GM21576 (cell line): Measurements from ENCODE around the gene ARHGEF12.
A peak's percentile ranks its signal among the peaks of the same experiment; 100 is the strongest.

ENCODE experiments used
- ATAC-seq: cut with Tn5 transposase; IDR thresholded peaks from one replicate; pipeline ENCODE4 v1.9.1; 2021; ENCODE audit warnings: mild to moderate bottlenecking, moderate library complexity; ENCODE audit not compliant: unreplicated experiment

The ARHGEF12 gene

GRCh38 chr11:120340529-120340928, 4.3 kb downstream of the ARHGEF12 start:
- ATAC-seq, result no peak

- no peak for ATAC-seq
Measured at GRCh38 chr11:120342226-120342625, 6.0 kb downstream of the ARHGEF12 start.

GRCh38 chr11:120342678-120343077, 6.5 kb downstream of the ARHGEF12 start:
- ATAC-seq, result no peak

DNA sequence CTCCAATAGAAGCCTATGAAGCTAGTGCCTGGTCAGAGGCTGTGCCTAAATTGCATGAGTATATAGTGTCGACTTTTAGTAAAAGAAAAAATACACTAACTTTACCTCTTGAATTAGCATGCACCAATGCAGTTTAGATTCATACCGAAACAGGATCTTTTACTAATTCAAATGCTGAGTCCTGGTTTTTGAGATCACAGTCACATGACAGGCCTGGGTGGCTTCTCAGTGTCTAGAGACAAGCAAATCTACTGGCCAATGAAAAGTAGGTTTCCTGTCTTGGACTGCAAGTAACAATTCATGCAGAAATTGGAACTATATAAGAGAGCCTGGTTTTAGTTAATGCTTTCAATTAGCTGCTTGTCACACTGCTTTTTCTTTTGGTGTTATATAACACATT, 7.2 kb downstream of the ARHGEF12 start:
- peak; percentile 54 for ATAC-seq

- ATAC-seq, result peak; percentile 86
Measured at GRCh38 chr11:120344302-120345004, 8.2 kb downstream of the ARHGEF12 start.

DNA sequence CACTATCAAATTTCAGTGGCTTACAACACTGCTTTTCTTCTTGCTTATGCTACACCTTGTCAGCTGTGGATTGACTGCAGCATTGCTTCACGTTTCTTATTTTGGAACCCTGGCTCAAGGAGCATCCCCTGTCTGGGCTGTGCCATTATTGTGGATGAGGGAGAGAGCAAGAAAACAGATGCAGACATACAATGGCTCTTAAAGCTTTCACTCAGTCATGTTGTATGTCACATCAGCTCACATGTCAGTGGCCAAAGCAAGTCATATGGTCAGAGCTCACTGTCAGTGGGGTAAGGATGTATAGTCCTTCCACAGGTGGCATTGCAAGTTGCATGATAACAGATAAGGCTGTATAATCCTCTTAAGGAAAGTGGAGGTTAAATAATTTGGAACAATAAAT, 10.0 kb downstream of the ARHGEF12 start:
- ATAC-seq, result no peak

- no peak for ATAC-seq
Measured at GRCh38 chr11:120350637-120351036, 14.4 kb downstream of the ARHGEF12 start.

DNA sequence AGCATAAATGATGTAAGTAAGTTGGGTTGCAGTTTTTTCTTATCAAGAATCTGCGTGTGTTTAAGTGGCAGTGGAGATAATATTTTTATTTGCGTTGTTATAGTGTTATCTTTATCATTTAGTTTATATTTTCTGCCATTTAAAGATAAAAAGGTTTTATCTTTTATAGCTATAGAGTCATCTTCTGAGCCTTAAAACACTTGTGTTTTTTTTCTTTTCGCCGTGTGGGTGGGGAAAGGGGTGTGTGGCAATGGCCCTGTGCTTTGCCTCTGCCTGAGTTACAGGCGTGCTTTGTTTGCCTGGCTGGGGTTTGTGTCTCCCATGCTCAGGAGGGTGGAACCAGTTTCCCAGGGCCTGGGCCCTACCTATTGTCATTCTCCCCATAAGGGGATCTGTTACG, 16.2 kb downstream of the ARHGEF12 start:
- ATAC-seq, result no peak

GRCh38 chr11:120354068-120354467, 17.9 kb downstream of the ARHGEF12 start:
- ATAC-seq, result no peak

DNA sequence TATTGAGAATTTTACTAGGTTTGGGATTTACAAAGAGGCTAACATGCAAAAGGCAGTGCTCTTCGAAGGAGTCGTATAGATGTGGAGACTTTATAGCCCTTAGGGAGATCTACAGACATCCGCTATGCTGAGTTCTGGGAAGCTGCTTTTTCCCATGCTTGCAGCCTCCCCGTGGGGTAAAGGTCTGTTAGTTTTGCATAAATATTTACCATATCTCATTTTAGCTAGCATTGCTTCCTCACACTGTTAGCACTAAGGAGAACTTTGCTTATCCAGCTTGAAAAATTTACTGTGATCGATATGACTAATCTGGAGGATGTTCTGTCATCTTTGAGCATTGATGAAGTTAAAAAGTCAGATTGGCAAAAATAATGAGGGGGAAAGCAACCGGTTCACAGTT, 18.6 kb downstream of the ARHGEF12 start:
- ATAC-seq, result no peak

DNA sequence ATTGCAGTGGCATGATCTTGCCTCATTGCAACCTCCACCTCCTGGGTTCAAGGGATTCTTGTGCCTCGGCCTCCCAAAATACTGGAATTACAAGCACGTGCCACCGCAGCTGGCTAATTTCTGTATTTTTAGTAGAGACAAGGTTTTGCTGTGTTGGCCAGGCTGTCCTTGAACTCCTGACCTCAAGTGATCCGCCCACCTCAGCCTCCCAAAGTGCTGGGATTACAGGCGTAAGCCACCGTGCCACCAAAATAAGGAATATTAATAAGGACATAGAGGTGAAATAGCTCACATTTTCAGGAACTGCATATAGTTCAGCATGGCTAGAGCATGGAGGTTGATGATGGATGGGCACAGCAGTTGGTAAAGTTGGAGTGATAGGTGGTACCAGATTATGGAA, 21.4 kb downstream of the ARHGEF12 start:
- no peak for ATAC-seq

- no peak for ATAC-seq
Measured at GRCh38 chr11:120358729-120359128, 22.5 kb downstream of the ARHGEF12 start.

DNA sequence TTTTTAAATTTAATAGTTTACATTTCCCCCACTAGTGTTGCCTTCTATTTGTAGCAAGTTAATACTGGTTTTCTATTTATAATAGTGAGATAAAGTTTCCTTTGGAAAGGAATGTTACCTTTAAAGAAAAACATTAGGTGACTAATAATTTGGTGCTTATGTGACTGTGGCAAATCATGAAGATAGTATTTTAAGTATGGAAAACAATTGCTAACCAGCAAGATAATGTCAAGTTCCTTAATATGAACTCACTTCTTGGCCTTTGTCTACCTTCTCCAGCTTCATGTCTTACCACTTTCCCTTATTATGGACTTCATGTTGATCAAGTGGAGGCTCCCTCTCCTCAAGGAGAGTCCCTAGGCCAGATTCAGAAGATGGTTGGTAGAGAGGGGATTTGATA, 27.2 kb downstream of the ARHGEF12 start:
- no peak for ATAC-seq

- ATAC-seq, result no peak
Measured at GRCh38 chr11:120365512-120365911, 29.3 kb downstream of the ARHGEF12 start.

- ATAC-seq, result no peak
Measured at GRCh38 chr11:120372296-120372695, 36.1 kb downstream of the ARHGEF12 start.

DNA sequence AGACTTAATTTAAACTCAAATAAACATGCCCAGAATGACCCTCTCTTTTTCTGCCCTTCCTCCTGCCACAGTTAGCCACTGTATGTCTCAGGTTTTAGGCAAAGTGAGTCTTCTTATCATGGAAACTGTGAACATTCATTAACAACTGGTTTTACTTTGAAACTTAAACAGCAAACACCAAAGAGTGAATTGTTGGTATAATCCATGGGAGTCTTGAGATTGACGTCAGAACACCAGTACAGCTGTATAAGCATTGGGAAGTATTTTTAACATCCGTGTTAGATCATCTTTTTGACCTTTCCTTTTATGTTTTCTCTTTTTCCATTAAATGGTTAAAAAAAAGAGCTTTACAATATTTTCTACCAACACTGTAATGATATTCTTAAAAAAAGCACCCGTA, 38.9 kb downstream of the ARHGEF12 start:
- no peak for ATAC-seq

GRCh38 chr11:120376547-120377182, 40.5 kb downstream of the ARHGEF12 start:
- no peak for ATAC-seq

- no peak for ATAC-seq
Measured at GRCh38 chr11:120378474-120378873, 42.3 kb downstream of the ARHGEF12 start.

DNA sequence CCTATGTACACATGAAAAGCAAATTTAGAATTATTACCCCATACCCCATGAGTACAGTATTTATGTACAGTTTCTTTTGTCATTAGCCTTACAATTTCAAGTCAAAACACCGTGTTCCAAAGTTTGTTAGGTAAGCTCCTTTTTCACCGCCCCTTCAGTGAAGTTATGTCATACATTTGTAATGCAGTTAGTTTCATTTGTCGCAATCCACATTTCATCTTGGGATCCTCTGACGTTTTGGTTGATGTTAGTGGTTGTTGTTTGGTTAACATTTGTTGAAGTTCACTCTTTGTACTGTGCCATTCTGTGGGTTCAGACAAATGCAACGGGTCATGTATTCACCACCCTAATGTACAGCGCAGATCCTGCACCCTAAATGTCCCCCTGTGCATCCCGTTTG, 45.2 kb downstream of the ARHGEF12 start:
- no peak for ATAC-seq

GRCh38 chr11:120383518-120384155, 47.4 kb downstream of the ARHGEF12 start:
- no peak for ATAC-seq

DNA sequence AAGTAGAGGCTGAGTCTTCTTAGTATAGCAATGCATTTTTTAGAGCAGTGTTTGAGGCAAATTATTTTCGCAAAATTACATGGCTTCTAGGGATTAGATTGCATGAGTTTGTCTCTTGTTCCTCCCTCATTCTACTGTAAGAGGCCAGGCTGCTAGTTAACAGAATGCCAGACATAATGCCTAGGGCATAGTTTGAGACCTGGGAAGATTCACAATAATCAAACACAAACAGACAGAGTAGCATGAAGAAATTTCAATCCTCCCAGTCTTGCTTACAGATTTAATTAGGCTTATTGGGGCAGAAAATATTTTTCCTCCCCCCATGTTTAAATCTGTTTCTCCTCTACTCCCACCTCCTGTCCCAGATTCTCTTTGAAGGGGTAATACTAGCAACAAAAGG, 48.3 kb downstream of the ARHGEF12 start:
- ATAC-seq, result no peak

- no peak for ATAC-seq
Measured at GRCh38 chr11:120385110-120385509, 48.9 kb downstream of the ARHGEF12 start.
